NCI-H2227 (cell line): ENCODE measurements around the gene LAMA5.

Experiments used
- DNase-seq: peaks from one replicate; lab custom pipeline; 2025; ENCODE audit not compliant: unreplicated experiment; lab: John Stamatoyannopoulos, UW

LAMA5 gene

GRCh38 chr20:62316331-62317166 is 50.6 kb downstream of the LAMA5 start:
- no peak for DNase-seq

- no peak for DNase-seq
These were observed 51.3 kb downstream of the LAMA5 start for GRCh38 chr20:62315773-62316172.

- no peak for DNase-seq
These were observed 52.3 kb downstream of the LAMA5 start for GRCh38 chr20:62314711-62315302.

GRCh38 chr20:62314339-62314638 is 52.8 kb downstream of the LAMA5 start:
- no peak for DNase-seq

GRCh38 chr20:62313460-62314338 is 53.4 kb downstream of the LAMA5 start:
- DNase-seq: no peak

GRCh38 chr20:62313021-62313420 is 54.1 kb downstream of the LAMA5 start:
- DNase-seq: no peak

GRCh38 chr20:62312662-62312977 is 54.5 kb downstream of the LAMA5 start:
- DNase-seq: no peak

GRCh38 chr20:62311832-62312661 is 55.1 kb downstream of the LAMA5 start:
- DNase-seq: no peak

- no peak for DNase-seq
These were observed 56.0 kb downstream of the LAMA5 start for GRCh38 chr20:62311150-62311549.

GRCh38 chr20:62310757-62311121 is 56.4 kb downstream of the LAMA5 start:
- DNase-seq: no peak

GRCh38 chr20:62309947-62310756 is 57.0 kb downstream of the LAMA5 start:
- DNase-seq: no peak

- DNase-seq: no peak
These were observed 57.7 kb downstream of the LAMA5 start for GRCh38 chr20:62309198-62309944.

- DNase-seq: no peak
These were observed 58.9 kb downstream of the LAMA5 start for GRCh38 chr20:62308102-62308822.

GRCh38 chr20:62307226-62308101 is 59.6 kb downstream of the LAMA5 start:
- DNase-seq: no peak

- no peak for DNase-seq
These were observed 60.5 kb downstream of the LAMA5 start for GRCh38 chr20:62306414-62307187.

- no peak for DNase-seq
These were observed 61.2 kb downstream of the LAMA5 start for GRCh38 chr20:62305765-62306413.
